Endothelial cell of umbilical vein (primary cell): ENCODE results near the gene CDKN1A. TPM values are rescaled to one million over a fixed set of nuclear protein-coding genes. Genes with fewer than 3 reads are reported as not detected.

Experiments used
- BruUV-seq: library from RNA; stranded (reverse); fragments of 400-500 nt; replicated peaks from 2 replicates; lab custom pipeline; 2021; lab: Mats Ljungman, UMichigan
- CTCF ChIA-PET: fragments of 300-600, 350-600 bp; sonication (Branson Sonifier 250); formaldehyde crosslinking; loops from one replicate; lab custom pipeline; 2021; ENCODE audit warnings: antibody characterized with exemption, inconsistent platforms; lab: Charles Lee
- POLR2A ChIA-PET: fragments of 300-600, 350-600 bp; sonication (Branson Sonifier 250); formaldehyde crosslinking; loops from one replicate; lab custom pipeline; 2021; ENCODE audit warnings: antibody characterized with exemption, inconsistent platforms; lab: Charles Lee
- DNase-seq: peaks from one replicate; pipeline ENCODE4 v3.0.0-alpha.2; 2011; ENCODE audit warnings: low read depth, low spot score
- FAIRE-seq: peaks from 2 replicates; lab custom pipeline; 2011; peaks lifted over from hg19 to GRCh38; lab: Jason Lieb, UNC
- H2AFZ ChIP-seq: 2 replicates; pipeline ENCODE4 v1.6.0; 2012; ENCODE audit warnings: low read depth, low read length, control low read depth, inconsistent platforms
- H3K27ac ChIP-seq: 2 replicates; pipeline ENCODE4 v1.5.1; 2011; ENCODE audit warnings: low read depth, mild to moderate bottlenecking, control low read depth, low read length, moderate library complexity; ENCODE audit not compliant: insufficient read depth
- H3K27me3 ChIP-seq, 2 experiments: 2 replicates each; pipeline versions ENCODE4 v1.6.0 to v1.6.1; 2011; ENCODE audit warnings: low read length in 2 of 2, mixed read lengths in 1 of 2; ENCODE audit not compliant: control insufficient read depth in 2 of 2, insufficient read depth in 2 of 2
- H3K36me3 ChIP-seq, 2 experiments: 2 replicates in 1 of 2; 3 replicates in 1 of 2; pipeline ENCODE4 v1.5.1; 2011; ENCODE audit warnings: low read length in 2 of 2, mild to moderate bottlenecking in 1 of 2, moderate library complexity in 1 of 2; ENCODE audit not compliant: control insufficient read depth in 2 of 2, insufficient read depth in 2 of 2; ENCODE audit errors: extremely low read depth in 1 of 2
- H3K4me1 ChIP-seq: 3 replicates; pipeline ENCODE4 v1.5.1; 2011; ENCODE audit warnings: mild to moderate bottlenecking, low read length; ENCODE audit not compliant: control insufficient read depth, insufficient read depth; ENCODE audit errors: extremely low read depth
- H3K4me2 ChIP-seq: 2 replicates; pipeline ENCODE4 v1.6.1; 2011; ENCODE audit warnings: low read length, control low read depth, mixed read lengths; ENCODE audit not compliant: insufficient read depth
- H3K4me3 ChIP-seq, 3 experiments: fragments of 200-600 bp in 1 of 3; sonication (generic), shearing (Covaris generic) in 1 of 3; replicated peaks in 1 of 3; 2 replicates each; pipeline ENCODE4 v1.5.1; 2011 to 2016; ENCODE audit warnings: control low read depth in 3 of 3, low read length in 3 of 3, mild to moderate bottlenecking in 2 of 3, inconsistent platforms in 1 of 3, low read depth in 1 of 3, moderate library complexity in 1 of 3; ENCODE audit not compliant: insufficient read depth in 1 of 3
- H3K79me2 ChIP-seq: 2 replicates; pipeline ENCODE4 v1.6.0; 2012; ENCODE audit warnings: low read length, inconsistent platforms; ENCODE audit not compliant: control insufficient read depth, insufficient read depth
- H3K9ac ChIP-seq: replicated peaks from 2 replicates; pipeline ENCODE3; 2011; ENCODE audit warnings: low read length, control low read depth; ENCODE audit not compliant: insufficient read depth; ENCODE audit errors: extremely low read depth
- H3K9me1 ChIP-seq: replicated peaks from 3 replicates; pipeline ENCODE4 v1.6.0; 2011; ENCODE audit warnings: mild to moderate bottlenecking, low read length; ENCODE audit not compliant: control insufficient read depth, insufficient read depth; ENCODE audit errors: extremely low read depth
- H3K9me3 ChIP-seq: replicated peaks from 2 replicates; pipeline ENCODE4 v1.5.1; 2012; ENCODE audit warnings: low read length, inconsistent platforms; ENCODE audit not compliant: control insufficient read depth, insufficient read depth
- H4K20me1 ChIP-seq: replicated peaks from 2 replicates; pipeline ENCODE3; 2011; ENCODE audit warnings: mild to moderate bottlenecking, low read length; ENCODE audit not compliant: control insufficient read depth, insufficient read depth; ENCODE audit errors: extremely low read depth
- CTCF ChIP-seq, 2 donors: IDR thresholded peaks; 1 replicate in 1 of 2; 2 replicates in 1 of 2; pipeline ENCODE4 v1.5.1; 2011; ENCODE audit warnings: low read length in 2 of 2, mild to moderate bottlenecking in 2 of 2, moderate library complexity in 2 of 2, control low read depth in 1 of 2, inconsistent platforms in 1 of 2, low read depth in 1 of 2; ENCODE audit not compliant: insufficient read depth in 1 of 2; ENCODE audit errors: extremely low read depth in 1 of 2
- EZH2 ChIP-seq: IDR thresholded peaks from 2 replicates; pipeline ENCODE4 v1.6.1; 2012; ENCODE audit warnings: borderline replicate concordance, low read depth, mild to moderate bottlenecking, moderate library complexity, low read length, inconsistent platforms; ENCODE audit not compliant: severe bottlenecking
- FOS ChIP-seq: IDR thresholded peaks from 2 replicates; pipeline ENCODE4 v1.6.1; 2011; ENCODE audit warnings: mild to moderate bottlenecking, low read length, moderate library complexity, borderline replicate concordance; ENCODE audit not compliant: insufficient read depth
- GATA2 ChIP-seq: IDR thresholded peaks from 2 replicates; pipeline ENCODE4 v1.7.0; 2011; ENCODE audit warnings: low read depth, mild to moderate bottlenecking, moderate library complexity, mixed read lengths, low read length; ENCODE audit not compliant: insufficient read length, insufficient read depth
- JUN ChIP-seq: IDR thresholded peaks from 2 replicates; pipeline ENCODE4 v1.6.1; 2011; ENCODE audit warnings: borderline replicate concordance, low read depth; ENCODE audit not compliant: insufficient read length, insufficient read depth
- MAX ChIP-seq: IDR thresholded peaks from 2 replicates; pipeline ENCODE4 v1.6.1; 2011; ENCODE audit not compliant: insufficient read depth, insufficient read length
- MYC ChIP-seq: IDR thresholded peaks from one replicate; pipeline ENCODE4 v1.6.1; 2011; ENCODE audit warnings: mild to moderate bottlenecking, low read depth, low read length
- POLR2A ChIP-seq: IDR thresholded peaks from 2 replicates; pipeline ENCODE4 v1.6.1; 2012; ENCODE audit warnings: low read depth, mild to moderate bottlenecking, control low read depth, low read length
- POLR2AphosphoS5 ChIP-seq: IDR thresholded peaks from 2 replicates; pipeline ENCODE4 v1.6.1; 2012; ENCODE audit warnings: low read depth, mild to moderate bottlenecking, control low read depth, low read length, moderate library complexity; ENCODE audit not compliant: insufficient read depth
- dilution Hi-C: fragments of 300-500 bp; cut with MboI; formaldehyde crosslinking; loops from one replicate; pipeline ENCODE4 v1.15.0; 2019; ENCODE audit warnings: low sequenced_read_pairs; ENCODE audit not compliant: extremely low pct_ligation_motif_present
- intact Hi-C: fragments of 100-400 bp; cut with micrococcal nuclease; formaldehyde crosslinking; loops from one replicate; pipeline ENCODE4 v1.10.0; 2022
- polyA plus RNA-seq, 4 experiments: library from polyadenylated mRNA; depleted of rRNA in 3 of 4; stranded (reverse) in 3 of 4; unstranded in 1 of 4; fragments of >200 nt; gene quantifications; 2 replicates each; pipeline versions ENCODE4 v1.2.1 to v1.2.3, GENCODE V29; 2011 to 2012; ENCODE audit warnings: missing spikeins in 1 of 4
- total RNA-seq: library from RNA; stranded (reverse); gene quantifications from 2 replicates; pipeline ENCODE4 v1.2.3, GENCODE V29; 2021

Gene CDKN1A
- total and polyA plus RNA-seq, 2 donors (not counting 3 experiments of a cell fraction or from before 2014, with no cell fraction given): 170 to 238 TPM

GRCh38 chr6:36641543-36641942 lies 37.0 kb upstream of the CDKN1A start:
- no peaks in the 10 kb centered on the region for H3K36me3 ChIP-seq
- TF ChIP-seq POLR2A: no peak
- TF ChIP-seq GATA2: no peak
- TF ChIP-seq FOS: no peak
- no peak for TF ChIP-seq CTCF (IDR thresholded peaks at IDR 0.05; ENCODE audit: extremely low read depth in 1 of 2, insufficient read depth in 1 of 2, low read depth in 1 of 2, low read length in 2 of 2)
- no peak for TF ChIP-seq JUN
- no peak for TF ChIP-seq EZH2
- no peak for TF ChIP-seq MYC
- no peak for TF ChIP-seq MAX
- no peak for TF ChIP-seq POLR2AphosphoS5
- H3K27me3 ChIP-seq: no peaks in the 10 kb centered on the region
- no peak overlapping the region for H3K27ac ChIP-seq
- dilution Hi-C loops: no loop called here
- H4K20me1 ChIP-seq: no peaks in the 10 kb centered on the region
- no peak overlapping the region for H3K4me3 ChIP-seq
- H3K9me1 ChIP-seq: no peaks in the 10 kb centered on the region
- no peaks in the 10 kb centered on the region for H3K9me3 ChIP-seq
- BruUV-seq: no TSS peak
- H3K4me1 ChIP-seq: no peaks in the 10 kb centered on the region
- no peak overlapping the region for H2AFZ ChIP-seq
- POLR2A ChIA-PET: no interaction called here
- CTCF ChIA-PET: interaction anchor here (0.9 to 4.4 kb wide), 3 partner anchors 12 to 35 kb away, joined by 3 to 22 read pairs (median 5); no protein-coding TSS in a partner anchor
- H3K79me2 ChIP-seq: no peaks in the 10 kb centered on the region
- intact Hi-C loops: no loop called here
- no peak overlapping the region for H3K9ac ChIP-seq
- DNase-seq: no peak
- H3K4me2 ChIP-seq: no peak overlapping the region
- FAIRE-seq: peak; percentile 15
